CD4-positive, alpha-beta T cell treated with Interleukin-17A for 4 hours (primary cell): ENCODE measurements around the gene PHF5A.

Experiments
- DNase-seq: peaks from one replicate; pipeline ENCODE4 v3.0.0-alpha.2; 2020; ENCODE audit warnings: mixed read lengths

Gene PHF5A

GRCh38 chr22:41468381-41469217, at the start of gene PHF5A, which contains the start of gene ACO2:
PHF5A (minus strand) TSS chr22:41468692; CDS start chr22:41468653, 39 bp downstream.
ACO2 (plus strand) TSS chr22:41469117; CDS start chr22:41469147, 30 bp downstream.
- peak; percentile 97 for DNase-seq

- DNase-seq = no peak
Measured at GRCh38 chr22:41518048-41518347, 49.5 kb upstream of the PHF5A start.

GRCh38 chr22:41517172-41518047, 48.9 kb upstream of the PHF5A start:
- peak; percentile 60 for DNase-seq

GRCh38 chr22:41516462-41516861, 48.0 kb upstream of the PHF5A start:
- DNase-seq = no peak

GRCh38 chr22:41513391-41513790, 44.9 kb upstream of the PHF5A start:
- DNase-seq = no peak

- no peak for DNase-seq
Measured at GRCh38 chr22:41512421-41513194, 44.1 kb upstream of the PHF5A start.

GRCh38 chr22:41511521-41511968, 43.1 kb upstream of the PHF5A start:
- no peak for DNase-seq

GRCh38 chr22:41508770-41509170, 40.3 kb upstream of the PHF5A start:
- DNase-seq = no peak

- DNase-seq = no peak
Measured at GRCh38 chr22:41507330-41508063, 39.0 kb upstream of the PHF5A start.

GRCh38 chr22:41505511-41506220, 37.2 kb upstream of the PHF5A start:
- DNase-seq = no peak

GRCh38 chr22:41504816-41505215, 36.3 kb upstream of the PHF5A start:
- no peak for DNase-seq

GRCh38 chr22:41504397-41504796, 35.9 kb upstream of the PHF5A start:
- no peak for DNase-seq

GRCh38 chr22:41501209-41501608, 32.7 kb upstream of the PHF5A start:
- no peak for DNase-seq

GRCh38 chr22:41500303-41500702, 31.8 kb upstream of the PHF5A start:
- no peak for DNase-seq

GRCh38 chr22:41499624-41500280, 31.3 kb upstream of the PHF5A start:
- DNase-seq = no peak

- DNase-seq = no peak
Measured at GRCh38 chr22:41498303-41498835, 29.9 kb upstream of the PHF5A start.

GRCh38 chr22:41491374-41492100, 23.0 kb upstream of the PHF5A start:
- DNase-seq = no peak

GRCh38 chr22:41488596-41489385, 20.3 kb upstream of the PHF5A start:
- DNase-seq = no peak

- DNase-seq = no peak
Measured at GRCh38 chr22:41488076-41488475, 19.6 kb upstream of the PHF5A start.
